ENCODE measurements around the gene PLCB4. TPM values are rescaled to one million over a fixed set of nuclear protein-coding genes. Genes with fewer than 3 reads are reported as not detected.

PLCB4 gene
- polyA plus RNA-seq, 1 donor (not counting 4 experiments of a cell fraction or from before 2014, with no cell fraction given) = 4.1 TPM

DNA sequence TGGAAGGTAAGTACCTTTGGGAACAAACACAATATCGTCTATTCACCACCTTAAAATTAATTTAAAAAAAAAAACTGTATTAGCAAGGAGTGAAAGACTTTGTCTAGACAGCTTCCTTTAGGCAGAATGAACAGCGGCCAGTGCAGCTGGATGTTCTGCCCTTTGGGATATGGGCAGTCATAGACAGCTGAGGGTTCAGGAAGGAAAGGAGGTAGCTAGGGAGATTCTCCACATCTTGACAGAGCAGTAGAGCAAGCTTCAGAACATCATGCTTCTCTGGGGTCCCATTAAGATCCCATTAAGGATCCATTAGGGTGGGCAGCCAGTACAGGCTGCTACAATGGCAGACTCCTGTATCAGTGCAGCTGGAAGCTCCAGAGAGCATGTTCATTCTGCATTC, 46.5 kb upstream of the PLCB4 start:
- Histone ChIP-seq H3K9me1 (ENCODE audit: control insufficient read depth, extremely low read depth, insufficient read depth, low read length) (no peaks in the 10 kb centered on the region), H3K9ac (ENCODE audit: control insufficient read depth, extremely low read depth, insufficient read depth, low read length) (no peak overlapping the region), H3K36me3 (ENCODE audit: control insufficient read depth in 2 of 2, extremely low read depth in 1 of 2, insufficient read depth in 2 of 2, low read length in 2 of 2) (no peaks in the 10 kb centered on the region), H3K4me2 (ENCODE audit: control insufficient read depth, extremely low read depth, insufficient read depth, low read depth, low read length) (no peak overlapping the region), H3K4me1 (ENCODE audit: control insufficient read depth, extremely low read depth, insufficient read depth, low read length) (no peaks in the 10 kb centered on the region), H3K4me3 (ENCODE audit: control insufficient read depth in 2 of 3, extremely low read depth in 1 of 3, insufficient read depth in 2 of 3, low read depth in 1 of 3, low read length in 3 of 3) (no peak overlapping the region), H3K9me3 (ENCODE audit: control insufficient read depth, low read depth, low read length) (no peaks in the 10 kb centered on the region), H2AFZ (ENCODE audit: control insufficient read depth, low read length) (no peak overlapping the region), H3K27me3 (ENCODE audit: control insufficient read depth, extremely low read depth, insufficient read depth, low read length) (no peaks in the 10 kb centered on the region), H3K27ac (ENCODE audit: control insufficient read depth, insufficient read depth, low read length) (no peak overlapping the region), H3K79me2 (ENCODE audit: control insufficient read depth, insufficient read depth, low read length) (no peaks in the 10 kb centered on the region), H4K20me1 (ENCODE audit: control insufficient read depth, extremely low read depth, insufficient read depth, low read length) (no peaks in the 10 kb centered on the region)
- TF ChIP-seq, protein P1, sequence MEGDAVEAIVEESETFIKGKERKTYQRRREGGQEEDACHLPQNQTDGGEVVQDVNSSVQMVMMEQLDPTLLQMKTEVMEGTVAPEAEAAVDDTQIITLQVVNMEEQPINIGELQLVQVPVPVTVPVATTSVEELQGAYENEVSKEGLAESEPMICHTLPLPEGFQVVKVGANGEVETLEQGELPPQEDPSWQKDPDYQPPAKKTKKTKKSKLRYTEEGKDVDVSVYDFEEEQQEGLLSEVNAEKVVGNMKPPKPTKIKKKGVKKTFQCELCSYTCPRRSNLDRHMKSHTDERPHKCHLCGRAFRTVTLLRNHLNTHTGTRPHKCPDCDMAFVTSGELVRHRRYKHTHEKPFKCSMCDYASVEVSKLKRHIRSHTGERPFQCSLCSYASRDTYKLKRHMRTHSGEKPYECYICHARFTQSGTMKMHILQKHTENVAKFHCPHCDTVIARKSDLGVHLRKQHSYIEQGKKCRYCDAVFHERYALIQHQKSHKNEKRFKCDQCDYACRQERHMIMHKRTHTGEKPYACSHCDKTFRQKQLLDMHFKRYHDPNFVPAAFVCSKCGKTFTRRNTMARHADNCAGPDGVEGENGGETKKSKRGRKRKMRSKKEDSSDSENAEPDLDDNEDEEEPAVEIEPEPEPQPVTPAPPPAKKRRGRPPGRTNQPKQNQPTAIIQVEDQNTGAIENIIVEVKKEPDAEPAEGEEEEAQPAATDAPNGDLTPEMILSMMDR (optimal IDR thresholded peaks at IDR 0.05 in 1 of 3, IDR thresholded peaks at IDR 0.05 in 1 of 3, conservative IDR thresholded peaks at IDR 0.05 in 1 of 3; ENCODE audit: extremely low read depth in 1 of 3, insufficient read depth in 2 of 3, low read length in 3 of 3) = no peak
- TF ChIP-seq EZH2 (IDR thresholded peaks at IDR 0.05; ENCODE audit: low read length) = no peak
- dilution Hi-C loops (cut with MboI; ENCODE audit: extremely low pct_ligation_motif_present, low sequenced_read_pairs) = no loop called here
- FAIRE-seq (no peak), DNase-seq (ENCODE audit: low read depth, low spot score) (no peak)

DNA sequence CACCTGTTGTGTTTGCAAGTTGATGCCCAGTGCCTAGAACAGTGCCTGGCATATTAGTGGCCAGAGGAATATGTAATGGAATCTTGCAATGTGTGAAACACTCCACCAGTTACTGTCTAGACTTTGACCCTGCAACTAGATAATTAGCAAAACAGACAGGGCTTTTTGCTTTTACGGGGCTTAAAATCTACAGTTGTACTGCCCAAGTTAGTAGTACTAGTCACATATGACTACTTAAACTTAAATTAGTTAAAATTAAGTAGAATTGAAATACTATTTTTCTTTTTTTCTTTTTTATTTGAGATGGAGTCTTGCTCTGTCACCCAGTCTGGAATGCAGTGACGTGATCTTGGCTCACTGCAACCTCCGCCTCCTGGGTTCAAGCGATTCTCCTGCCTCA, 44.3 kb upstream of the PLCB4 start:
- DNase-seq (ENCODE audit: low read depth, low spot score) = no peak
- TF ChIP-seq, protein P1 (optimal IDR thresholded peaks at IDR 0.05 in 1 of 3, IDR thresholded peaks at IDR 0.05 in 1 of 3, conservative IDR thresholded peaks at IDR 0.05 in 1 of 3; ENCODE audit: extremely low read depth in 1 of 3, insufficient read depth in 2 of 3, low read length in 3 of 3) = no peak
- H3K36me3 ChIP-seq (ENCODE audit: control insufficient read depth in 2 of 2, extremely low read depth in 1 of 2, insufficient read depth in 2 of 2, low read length in 2 of 2) = no peaks in the 10 kb centered on the region
- no peaks in the 10 kb centered on the region for H3K9me1 ChIP-seq (ENCODE audit: control insufficient read depth, extremely low read depth, insufficient read depth, low read length)
- H4K20me1 ChIP-seq (ENCODE audit: control insufficient read depth, extremely low read depth, insufficient read depth, low read length) = no peaks in the 10 kb centered on the region
- no peaks in the 10 kb centered on the region for H3K9me3 ChIP-seq (ENCODE audit: control insufficient read depth, low read depth, low read length)
- H3K4me2 ChIP-seq (ENCODE audit: control insufficient read depth, extremely low read depth, insufficient read depth, low read depth, low read length) = no peak overlapping the region
- dilution Hi-C loops (cut with MboI; ENCODE audit: extremely low pct_ligation_motif_present, low sequenced_read_pairs) = no loop called here
- no peaks in the 10 kb centered on the region for H3K4me1 ChIP-seq (ENCODE audit: control insufficient read depth, extremely low read depth, insufficient read depth, low read length)
- no peaks in the 10 kb centered on the region for H3K27me3 ChIP-seq (ENCODE audit: control insufficient read depth, extremely low read depth, insufficient read depth, low read length)
- H2AFZ ChIP-seq (ENCODE audit: control insufficient read depth, low read length) = no peak overlapping the region
- no peak overlapping the region for H3K9ac ChIP-seq (ENCODE audit: control insufficient read depth, extremely low read depth, insufficient read depth, low read length)
- H3K27ac ChIP-seq (ENCODE audit: control insufficient read depth, insufficient read depth, low read length) = no peak overlapping the region
- H3K4me3 ChIP-seq (ENCODE audit: control insufficient read depth in 2 of 3, extremely low read depth in 1 of 3, insufficient read depth in 2 of 3, low read depth in 1 of 3, low read length in 3 of 3) = no peak overlapping the region
- H3K79me2 ChIP-seq (ENCODE audit: control insufficient read depth, insufficient read depth, low read length) = no peaks in the 10 kb centered on the region
- FAIRE-seq = no peak
